DMS153 treated with DMSO at 0.1 percent for 48 hours (cell line): ENCODE measurements around the gene KDR.

ENCODE experiments used
- DNase-seq: peaks from one replicate; lab custom pipeline; 2025; ENCODE audit not compliant: unreplicated experiment; lab: John Stamatoyannopoulos, UW

The KDR gene

DNA sequence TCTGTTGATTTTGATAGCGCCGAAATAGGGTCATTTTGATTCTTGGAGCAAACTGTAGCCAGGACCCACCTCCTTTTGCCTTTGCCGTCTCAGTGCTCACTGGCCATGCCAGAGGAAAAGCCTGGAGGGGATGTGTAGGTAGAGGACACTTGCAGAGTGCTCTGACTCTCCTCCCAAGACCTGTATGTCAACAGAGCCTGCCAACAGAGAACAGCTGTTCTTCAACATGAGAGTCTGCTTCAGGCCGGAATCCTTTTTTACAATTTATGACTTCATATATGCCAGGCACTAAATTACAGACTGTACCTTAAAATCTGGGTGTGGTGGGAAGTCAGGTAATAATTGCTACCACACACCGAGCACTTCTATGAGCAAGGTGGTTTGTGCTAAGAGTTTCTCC is 94.2 kb downstream of the KDR start:
- no peak for DNase-seq

DNA sequence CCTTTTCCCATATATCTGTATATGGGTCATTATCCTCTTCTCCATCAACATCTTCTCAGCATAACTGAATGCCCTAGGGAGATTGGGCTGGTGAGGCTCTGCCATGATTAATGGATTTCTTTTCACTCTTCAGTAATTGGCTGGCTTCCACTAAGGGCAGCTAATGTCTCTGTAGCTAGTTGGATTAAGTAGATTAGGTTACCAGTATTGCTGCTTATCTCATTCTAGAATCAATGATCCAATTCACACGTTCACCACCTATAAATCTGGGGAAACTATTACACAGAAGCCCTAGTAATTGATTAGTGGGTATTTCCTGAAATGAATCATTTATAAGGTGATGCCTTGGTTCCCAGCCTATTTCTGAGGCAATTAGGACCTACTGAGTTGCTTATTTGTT is 94.8 kb downstream of the KDR start:
- DNase-seq, result no peak

- DNase-seq, result no peak
These were observed 95.4 kb downstream of the KDR start for GRCh38 chr4:55029821-55030503.

DNA sequence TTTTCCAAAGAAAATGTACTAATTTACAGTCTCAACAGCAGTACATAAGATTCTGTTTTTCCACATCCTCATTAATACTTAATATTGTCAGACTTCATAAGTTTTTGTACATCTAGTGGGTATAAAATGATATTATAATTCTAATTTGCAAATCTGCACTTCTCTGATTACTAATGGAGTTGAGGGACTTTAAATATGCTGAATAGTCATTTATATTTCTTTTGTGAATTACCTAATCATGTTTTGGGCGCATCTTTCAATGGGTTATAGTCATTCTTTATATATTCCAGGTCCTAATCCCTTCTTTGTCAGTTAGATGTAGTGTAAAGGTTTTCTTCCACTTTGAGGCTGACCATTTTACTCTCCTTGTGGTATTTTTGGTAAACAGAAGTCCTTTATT is 96.1 kb downstream of the KDR start:
- no peak for DNase-seq
